Stimulated activated naive CD4-positive, alpha-beta T cell (primary cell): ENCODE results near the gene SLC17A3.

ENCODE experiments used
- DNase-seq, 6 experiments: peaks; one replicate each; lab custom pipeline; 2025; lab: John Stamatoyannopoulos, UW

SLC17A3 gene

DNA sequence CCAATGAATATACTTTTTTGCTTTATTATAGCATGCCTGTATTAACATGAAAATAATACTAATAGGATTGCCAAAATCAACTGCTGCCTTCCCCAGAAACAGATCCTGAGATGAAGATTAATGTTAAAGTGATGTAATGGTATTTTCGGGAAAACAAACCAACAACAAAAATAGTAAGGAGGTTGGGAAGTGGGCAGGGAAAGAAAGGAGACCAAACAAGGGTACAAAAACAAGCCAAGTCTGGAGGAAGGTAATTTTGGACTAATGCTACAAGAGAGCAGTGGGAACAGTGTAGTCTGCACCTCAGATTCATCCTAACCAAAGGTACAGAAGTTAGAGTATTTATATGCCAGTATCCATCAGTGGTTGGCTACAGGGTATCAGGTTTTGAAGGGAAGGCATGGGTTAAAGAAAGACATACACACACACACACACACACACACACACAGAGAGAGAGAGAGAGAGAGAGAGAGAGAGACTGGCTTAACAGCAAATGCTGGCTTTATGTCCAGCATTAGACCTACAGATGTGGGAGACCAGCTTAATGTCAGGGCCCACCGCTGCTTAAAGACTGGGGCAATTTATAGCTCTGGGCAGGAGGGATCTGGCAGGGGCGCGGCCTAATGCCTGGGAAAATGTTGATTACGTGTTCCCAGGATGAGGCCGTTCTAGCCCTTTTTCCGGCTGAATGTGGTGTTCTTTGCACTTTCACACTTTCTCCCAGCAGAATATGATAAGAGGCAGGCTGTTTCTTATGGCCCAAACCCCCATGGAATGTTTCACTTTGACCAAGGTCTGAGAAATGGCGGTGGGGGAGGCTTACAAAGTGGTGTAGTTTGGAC is 38.4 kb downstream of the SLC17A3 start:
- DNase-seq: no peak

DNA sequence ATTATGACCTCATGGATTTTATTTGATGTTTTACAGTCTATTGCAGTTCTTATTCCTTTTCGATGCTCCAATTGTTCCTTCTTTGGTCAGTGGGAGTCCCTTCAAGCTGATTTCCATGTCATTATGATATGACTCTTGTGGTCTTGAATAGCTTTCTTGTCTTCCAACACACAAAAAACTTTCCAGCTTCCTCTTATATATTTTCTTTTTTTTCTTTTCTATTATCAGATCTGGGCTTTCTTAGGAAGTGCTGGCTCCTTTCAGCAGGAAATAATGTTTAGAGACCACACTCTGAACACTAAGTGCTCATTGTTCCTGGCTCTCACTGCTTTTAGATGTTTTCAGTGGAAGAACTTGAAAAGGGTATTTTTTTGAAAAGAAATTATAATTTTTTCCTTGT is 39.1 kb downstream of the SLC17A3 start:
- DNase-seq: no peak

DNA sequence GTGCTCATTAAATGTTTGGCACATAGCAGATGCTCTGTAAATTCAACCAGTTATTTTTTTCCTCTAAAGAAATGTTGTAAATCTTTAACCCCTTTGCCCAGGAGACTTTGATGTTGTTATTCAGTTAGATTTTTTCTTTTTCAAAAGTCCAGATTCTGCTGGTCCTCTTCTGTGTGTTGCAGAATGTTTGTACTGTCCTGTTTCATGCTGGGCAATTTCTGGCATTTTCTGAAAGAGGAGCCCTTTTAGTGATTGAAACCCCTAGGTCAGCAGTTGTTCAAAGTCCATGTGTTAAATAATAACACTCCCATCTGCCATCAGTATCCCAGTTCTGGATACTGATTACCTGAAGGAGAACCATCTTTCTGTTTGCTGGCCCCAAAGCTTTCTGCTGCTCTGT is 40.9 kb downstream of the SLC17A3 start:
- no peak for DNase-seq

DNA sequence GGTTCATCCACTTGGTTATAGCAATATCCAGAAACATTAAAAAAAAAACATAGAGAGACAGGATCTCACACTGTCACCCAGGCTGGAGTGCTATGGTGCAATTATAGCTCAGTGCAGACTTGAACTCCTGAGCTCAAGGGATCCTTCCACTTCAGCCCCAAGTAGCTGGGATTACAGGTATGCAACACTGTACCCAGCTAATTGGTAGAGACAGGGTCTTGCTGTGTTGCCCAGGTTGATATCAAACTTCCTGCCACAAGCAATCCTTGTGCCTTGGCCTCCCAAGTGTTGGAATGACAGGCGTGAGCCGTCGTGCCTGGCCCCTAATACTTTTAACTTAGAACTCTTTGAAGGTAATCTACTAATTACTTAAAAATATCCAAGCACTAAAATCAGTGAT is 41.4 kb downstream of the SLC17A3 start:
- DNase-seq: no peak

DNA sequence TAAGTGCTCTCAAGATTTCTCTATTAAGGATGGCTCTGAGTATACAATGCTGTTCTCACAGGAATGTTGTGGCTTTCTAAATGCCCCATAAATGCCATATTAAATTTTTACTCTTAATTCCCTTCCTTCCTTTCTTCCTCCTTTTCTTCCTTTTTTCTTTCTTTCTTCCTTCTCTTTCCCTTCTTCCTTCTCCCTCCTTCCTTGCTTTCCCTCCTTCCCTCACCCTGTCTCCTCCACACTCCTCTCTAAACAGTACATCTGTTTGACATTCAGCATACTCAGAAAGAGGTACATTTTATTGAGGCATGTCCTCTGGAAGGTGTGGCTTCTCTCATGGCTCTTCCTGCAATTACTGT is 41.8 kb downstream of the SLC17A3 start:
- DNase-seq: no peak

DNA sequence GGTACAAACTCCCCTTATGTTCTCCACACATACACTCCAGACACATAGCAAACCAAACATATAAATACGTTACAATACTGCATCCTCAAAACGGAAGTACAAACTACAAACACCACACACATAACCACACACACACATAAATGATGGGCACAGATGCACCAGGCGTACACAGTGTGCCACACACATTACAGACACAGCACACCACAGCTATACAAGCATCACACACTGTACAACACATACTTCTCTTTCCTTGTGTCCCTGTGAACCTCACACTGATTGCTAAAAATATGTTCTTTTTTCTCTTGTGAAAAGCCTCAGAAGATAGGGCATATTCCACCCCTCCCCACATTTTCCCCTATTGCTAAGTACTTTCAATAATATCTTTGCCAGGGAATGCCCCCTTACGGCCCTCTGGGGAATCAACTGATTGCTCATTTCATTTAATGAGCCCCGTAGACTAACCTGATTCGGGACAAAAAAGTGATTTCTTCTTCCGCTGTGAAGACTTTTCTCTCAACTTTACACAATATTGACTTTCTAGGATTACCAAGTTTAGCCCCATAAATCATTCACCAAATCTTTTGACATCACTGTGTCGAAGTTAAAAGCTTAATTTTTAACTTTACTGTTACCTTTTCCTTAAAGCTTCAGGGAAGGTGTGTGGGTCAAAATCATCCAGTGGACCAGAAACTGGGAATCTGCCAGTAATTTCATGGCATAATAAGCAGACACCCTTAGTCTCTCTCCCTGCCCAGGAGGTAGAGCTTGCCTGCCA is 42.3 kb downstream of the SLC17A3 start, which contains the start of gene SLC17A1:
Gene SLC17A1, minus strand, starts transcription at position 521 of the 775 bp plus-strand sequence. CDS start 1,495 bp downstream, outside the sequence.
- DNase-seq: no peak

DNA sequence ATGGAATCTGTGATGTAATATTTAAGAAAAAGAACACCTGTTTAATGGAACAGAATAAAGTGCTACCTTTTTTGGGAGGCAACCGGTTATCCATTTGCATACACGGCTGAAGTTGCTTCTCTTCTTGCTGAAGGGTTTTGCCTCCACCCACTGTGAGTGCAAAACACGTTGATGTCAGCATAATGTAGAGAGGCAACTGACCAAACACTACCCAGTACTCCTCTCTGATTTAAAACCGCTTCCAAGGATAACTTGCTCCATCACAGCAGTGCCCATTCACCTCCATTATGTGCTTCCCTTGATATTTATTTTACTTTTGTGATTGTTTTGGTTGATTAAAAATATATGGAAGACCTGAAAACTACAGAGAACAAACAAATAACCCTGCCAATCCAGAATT is 43.6 kb downstream of the SLC17A3 start:
- DNase-seq: no peak

DNA sequence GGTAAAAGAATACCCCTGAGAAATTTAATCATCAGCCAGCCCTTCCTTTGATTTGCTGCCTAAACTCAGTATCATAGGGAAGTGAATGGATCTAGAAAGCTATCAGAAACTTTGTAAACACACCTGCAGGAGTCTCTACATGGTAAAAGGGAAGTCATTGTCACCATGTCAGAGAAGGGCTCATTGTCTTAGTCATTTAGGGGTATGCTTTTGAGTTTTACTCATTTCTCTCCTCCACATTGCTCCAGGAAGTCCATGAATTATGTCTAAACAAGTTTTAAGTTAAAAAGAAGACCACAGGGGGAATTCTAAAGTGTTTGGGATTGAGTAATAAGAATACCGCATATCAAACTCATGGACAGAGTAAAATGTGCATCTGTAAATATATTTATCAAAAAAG is 44.7 kb downstream of the SLC17A3 start:
- DNase-seq: no peak

DNA sequence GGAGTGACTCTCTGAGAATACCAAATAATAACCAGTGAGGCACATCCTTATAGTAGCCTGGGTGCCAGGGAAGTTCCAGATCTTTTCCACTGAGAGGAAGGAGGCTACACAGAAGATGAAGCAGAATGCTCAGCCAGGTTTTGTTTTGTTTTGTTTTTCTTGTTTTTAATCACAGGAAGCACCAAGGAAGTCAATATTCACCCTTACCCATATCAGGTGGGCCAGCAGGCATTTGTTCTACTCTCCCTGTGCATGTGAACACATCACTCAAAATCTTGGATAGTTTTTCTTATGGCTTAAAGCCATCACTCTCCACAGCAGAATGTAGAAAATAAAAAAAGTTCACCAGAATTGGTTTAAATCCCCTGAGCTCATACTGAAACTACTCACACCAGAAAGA is 52.7 kb downstream of the SLC17A3 start:
- DNase-seq: no peak

DNA sequence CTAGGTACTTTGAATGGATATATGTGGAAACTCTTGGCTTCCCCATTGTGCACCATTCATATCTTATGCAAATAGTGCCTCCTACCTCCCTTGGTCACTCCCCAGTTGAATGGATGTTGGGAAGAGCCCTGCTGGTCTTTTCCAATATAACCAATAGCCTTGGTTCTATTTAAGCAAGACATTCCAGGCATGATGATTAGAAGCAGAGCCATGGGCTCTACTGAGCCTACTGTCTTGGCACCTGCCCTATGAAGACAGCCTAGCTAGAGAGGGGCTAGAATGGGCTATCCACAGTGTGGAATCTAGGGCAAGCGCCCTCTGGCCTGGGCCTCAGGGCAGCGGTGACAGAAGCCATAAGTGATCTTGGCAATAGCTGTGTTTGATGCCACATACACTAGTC is 57.8 kb downstream of the SLC17A3 start:
- no peak for DNase-seq

DNA sequence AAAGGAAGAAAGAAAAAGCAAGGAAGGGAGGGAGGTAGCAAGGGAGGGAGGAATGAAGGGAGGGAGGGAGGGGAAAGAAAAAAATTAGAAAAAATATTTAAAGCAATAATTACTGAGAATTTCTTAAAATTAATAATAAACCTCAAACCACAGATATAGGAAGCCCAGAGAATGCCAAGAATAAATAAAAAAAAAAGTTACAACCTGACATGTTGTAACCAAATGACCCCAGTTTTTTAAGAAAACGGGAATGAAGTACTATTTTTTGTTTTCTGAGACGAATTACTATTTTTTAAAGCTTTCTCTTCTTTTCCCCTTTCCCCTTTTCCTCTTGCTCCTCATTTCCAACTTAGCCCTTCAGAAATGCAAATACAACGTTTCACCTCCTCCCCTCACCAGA is 58.8 kb downstream of the SLC17A3 start:
- DNase-seq: no peak

DNA sequence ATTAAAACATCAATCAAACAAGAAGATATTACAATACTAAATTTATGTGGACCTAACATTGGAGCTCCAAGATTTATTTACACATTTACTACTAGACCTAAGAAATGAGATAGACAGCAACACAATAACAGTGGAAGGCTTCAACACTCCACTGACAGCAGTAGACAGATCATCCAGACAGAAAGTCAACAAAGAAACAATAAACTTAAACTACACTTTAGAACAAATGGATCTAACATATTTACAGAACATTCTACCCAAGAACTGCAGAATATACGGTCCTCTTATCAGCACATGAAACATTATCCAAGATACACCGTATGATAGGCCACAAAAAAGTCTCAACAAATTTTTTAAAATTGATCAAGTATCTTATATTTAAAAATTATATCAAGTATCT is 69.2 kb downstream of the SLC17A3 start:
- DNase-seq: no peak

DNA sequence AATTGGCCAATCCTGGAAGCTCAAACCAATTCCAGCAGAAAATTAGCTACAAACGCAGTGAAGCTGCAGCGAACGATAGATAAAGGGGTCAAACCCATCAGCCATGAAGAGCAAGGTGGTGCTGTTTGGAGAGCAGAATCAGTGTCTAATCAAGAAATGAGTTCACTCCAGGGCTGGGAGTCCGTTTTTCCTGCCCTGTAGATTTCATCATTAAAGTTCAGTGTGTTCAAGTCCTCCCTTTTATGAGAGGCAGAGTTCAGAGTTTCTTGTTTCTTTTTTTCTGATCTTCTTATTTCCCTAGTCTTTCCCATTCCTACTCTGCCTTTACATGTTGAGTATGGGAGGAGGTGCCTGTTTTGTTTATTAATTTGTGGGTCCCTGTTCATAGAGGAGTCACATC is 72.6 kb downstream of the SLC17A3 start:
- DNase-seq: no peak
